ENCODE measurements around the gene MRPL19. TPM values are rescaled to one million over a fixed set of nuclear protein-coding genes. Genes with fewer than 3 reads are reported as not detected.

Gene MRPL19
- total and polyA plus RNA-seq, 2 of the 13 experiments (the other 11 are each of a cell fraction or from before 2014, with no cell fraction given), result 43.2 to 163 TPM

DNA sequence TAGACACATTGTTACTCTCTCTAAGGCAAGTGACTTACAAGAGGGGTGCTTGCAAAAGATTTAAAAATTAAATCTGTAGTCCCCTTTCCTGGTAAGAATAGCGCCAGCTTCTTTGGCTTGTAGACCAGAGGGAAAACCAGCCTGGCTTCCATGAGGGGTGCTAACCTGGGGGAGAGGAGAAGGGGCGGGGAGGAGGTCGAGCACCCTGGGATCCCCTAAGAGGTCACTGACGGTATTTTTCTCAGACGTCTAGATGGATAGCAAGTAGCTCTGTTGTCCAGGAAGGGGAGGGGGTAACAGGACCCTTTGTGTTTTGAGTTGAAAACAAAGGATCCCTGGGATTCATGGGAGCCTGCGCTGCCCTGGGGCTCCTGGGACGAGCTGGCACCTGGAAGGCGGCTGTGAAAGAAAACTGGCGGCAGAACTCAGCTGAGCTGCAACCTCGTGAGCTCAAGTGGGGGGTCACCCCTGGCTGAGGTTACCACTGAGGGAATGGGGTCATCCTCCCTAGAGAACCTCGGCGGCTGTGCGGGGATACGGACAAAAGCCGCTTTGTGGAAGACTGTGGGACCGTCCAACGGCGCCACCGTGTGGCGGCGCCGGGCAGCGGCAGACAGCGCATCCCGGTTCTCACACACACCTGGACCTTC is 37.8 kb upstream of the MRPL19 start (continued):
- TF ChIP-seq, protein P1, sequence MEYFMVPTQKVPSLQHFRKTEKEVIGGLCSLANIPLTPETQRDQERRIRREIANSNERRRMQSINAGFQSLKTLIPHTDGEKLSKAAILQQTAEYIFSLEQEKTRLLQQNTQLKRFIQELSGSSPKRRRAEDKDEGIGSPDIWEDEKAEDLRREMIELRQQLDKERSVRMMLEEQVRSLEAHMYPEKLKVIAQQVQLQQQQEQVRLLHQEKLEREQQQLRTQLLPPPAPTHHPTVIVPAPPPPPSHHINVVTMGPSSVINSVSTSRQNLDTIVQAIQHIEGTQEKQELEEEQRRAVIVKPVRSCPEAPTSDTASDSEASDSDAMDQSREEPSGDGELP (IDR thresholded peaks at IDR 0.05; ENCODE audit: borderline replicate concordance, low read depth), result 0 out of 2 replicates have a peak, but pooled peaks have one; percentile 47
- TF ChIP-seq ZNF768 (CRISPR knock-in tag; IDR thresholded peaks at IDR 0.05) (peak; percentile 54; the same call in 1 of the 2 replicates), KDM2A (CRISPR knock-in tag; IDR thresholded peaks at IDR 0.05; ENCODE audit: borderline replicate concordance, low read depth) (peak; percentile 82; the same call in 1 of the 2 replicates), PHF8 (CRISPR knock-in tag; IDR thresholded peaks at IDR 0.05) (0 out of 2 replicates have a peak, but pooled peaks have one; percentile 36), SAP130 (CRISPR knock-in tag; IDR thresholded peaks at IDR 0.05; ENCODE audit: low read depth) (peak; percentile 36; the same call in 1 of the 2 replicates), AGO2 (optimal IDR thresholded peaks at IDR 0.05; ENCODE audit: low read depth, low read length) (no peak), GZF1 (CRISPR knock-in tag; IDR thresholded peaks at IDR 0.05) (0 out of 2 replicates have a peak, but pooled peaks have one; percentile 30), ZNF274 (CRISPR knock-in tag; IDR thresholded peaks at IDR 0.05) (peak; percentile 91; the same call in 1 of the 2 replicates), TCF12 (IDR thresholded peaks at IDR 0.05) (no peak), TCF12 (CRISPR knock-in tag; IDR thresholded peaks at IDR 0.05) (0 out of 2 replicates have a peak, but pooled peaks have one; percentile 52), HOXA3 (CRISPR knock-in tag; IDR thresholded peaks at IDR 0.05) (peak; percentile 32; the same call in 1 of the 2 replicates), ARHGAP35 (CRISPR knock-in tag; IDR thresholded peaks at IDR 0.05; ENCODE audit: borderline replicate concordance) (peak; percentile 82; the same call in 1 of the 2 replicates), ZNF772 (CRISPR knock-in tag; IDR thresholded peaks at IDR 0.05) (peak; percentile 83)
- TF ChIP-seq, protein P2, sequence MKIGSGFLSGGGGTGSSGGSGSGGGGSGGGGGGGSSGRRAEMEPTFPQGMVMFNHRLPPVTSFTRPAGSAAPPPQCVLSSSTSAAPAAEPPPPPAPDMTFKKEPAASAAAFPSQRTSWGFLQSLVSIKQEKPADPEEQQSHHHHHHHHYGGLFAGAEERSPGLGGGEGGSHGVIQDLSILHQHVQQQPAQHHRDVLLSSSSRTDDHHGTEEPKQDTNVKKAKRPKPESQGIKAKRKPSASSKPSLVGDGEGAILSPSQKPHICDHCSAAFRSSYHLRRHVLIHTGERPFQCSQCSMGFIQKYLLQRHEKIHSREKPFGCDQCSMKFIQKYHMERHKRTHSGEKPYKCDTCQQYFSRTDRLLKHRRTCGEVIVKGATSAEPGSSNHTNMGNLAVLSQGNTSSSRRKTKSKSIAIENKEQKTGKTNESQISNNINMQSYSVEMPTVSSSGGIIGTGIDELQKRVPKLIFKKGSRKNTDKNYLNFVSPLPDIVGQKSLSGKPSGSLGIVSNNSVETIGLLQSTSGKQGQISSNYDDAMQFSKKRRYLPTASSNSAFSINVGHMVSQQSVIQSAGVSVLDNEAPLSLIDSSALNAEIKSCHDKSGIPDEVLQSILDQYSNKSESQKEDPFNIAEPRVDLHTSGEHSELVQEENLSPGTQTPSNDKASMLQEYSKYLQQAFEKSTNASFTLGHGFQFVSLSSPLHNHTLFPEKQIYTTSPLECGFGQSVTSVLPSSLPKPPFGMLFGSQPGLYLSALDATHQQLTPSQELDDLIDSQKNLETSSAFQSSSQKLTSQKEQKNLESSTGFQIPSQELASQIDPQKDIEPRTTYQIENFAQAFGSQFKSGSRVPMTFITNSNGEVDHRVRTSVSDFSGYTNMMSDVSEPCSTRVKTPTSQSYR (CRISPR knock-in tag; IDR thresholded peaks at IDR 0.05; ENCODE audit: borderline replicate concordance), result peak; percentile 33; the same call in 1 of the 2 replicates
- TF ChIP-seq, protein P3, sequence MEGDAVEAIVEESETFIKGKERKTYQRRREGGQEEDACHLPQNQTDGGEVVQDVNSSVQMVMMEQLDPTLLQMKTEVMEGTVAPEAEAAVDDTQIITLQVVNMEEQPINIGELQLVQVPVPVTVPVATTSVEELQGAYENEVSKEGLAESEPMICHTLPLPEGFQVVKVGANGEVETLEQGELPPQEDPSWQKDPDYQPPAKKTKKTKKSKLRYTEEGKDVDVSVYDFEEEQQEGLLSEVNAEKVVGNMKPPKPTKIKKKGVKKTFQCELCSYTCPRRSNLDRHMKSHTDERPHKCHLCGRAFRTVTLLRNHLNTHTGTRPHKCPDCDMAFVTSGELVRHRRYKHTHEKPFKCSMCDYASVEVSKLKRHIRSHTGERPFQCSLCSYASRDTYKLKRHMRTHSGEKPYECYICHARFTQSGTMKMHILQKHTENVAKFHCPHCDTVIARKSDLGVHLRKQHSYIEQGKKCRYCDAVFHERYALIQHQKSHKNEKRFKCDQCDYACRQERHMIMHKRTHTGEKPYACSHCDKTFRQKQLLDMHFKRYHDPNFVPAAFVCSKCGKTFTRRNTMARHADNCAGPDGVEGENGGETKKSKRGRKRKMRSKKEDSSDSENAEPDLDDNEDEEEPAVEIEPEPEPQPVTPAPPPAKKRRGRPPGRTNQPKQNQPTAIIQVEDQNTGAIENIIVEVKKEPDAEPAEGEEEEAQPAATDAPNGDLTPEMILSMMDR (CRISPR knock-in tag; IDR thresholded peaks at IDR 0.05), result peak; percentile 99
- TF ChIP-seq, protein P4, sequence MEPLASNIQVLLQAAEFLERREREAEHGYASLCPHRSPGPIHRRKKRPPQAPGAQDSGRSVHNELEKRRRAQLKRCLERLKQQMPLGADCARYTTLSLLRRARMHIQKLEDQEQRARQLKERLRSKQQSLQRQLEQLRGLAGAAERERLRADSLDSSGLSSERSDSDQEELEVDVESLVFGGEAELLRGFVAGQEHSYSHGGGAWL (CRISPR knock-in tag; IDR thresholded peaks at IDR 0.05), result peak; percentile 36; the same call in 1 of the 2 replicates
- TF ChIP-seq, protein P5, sequence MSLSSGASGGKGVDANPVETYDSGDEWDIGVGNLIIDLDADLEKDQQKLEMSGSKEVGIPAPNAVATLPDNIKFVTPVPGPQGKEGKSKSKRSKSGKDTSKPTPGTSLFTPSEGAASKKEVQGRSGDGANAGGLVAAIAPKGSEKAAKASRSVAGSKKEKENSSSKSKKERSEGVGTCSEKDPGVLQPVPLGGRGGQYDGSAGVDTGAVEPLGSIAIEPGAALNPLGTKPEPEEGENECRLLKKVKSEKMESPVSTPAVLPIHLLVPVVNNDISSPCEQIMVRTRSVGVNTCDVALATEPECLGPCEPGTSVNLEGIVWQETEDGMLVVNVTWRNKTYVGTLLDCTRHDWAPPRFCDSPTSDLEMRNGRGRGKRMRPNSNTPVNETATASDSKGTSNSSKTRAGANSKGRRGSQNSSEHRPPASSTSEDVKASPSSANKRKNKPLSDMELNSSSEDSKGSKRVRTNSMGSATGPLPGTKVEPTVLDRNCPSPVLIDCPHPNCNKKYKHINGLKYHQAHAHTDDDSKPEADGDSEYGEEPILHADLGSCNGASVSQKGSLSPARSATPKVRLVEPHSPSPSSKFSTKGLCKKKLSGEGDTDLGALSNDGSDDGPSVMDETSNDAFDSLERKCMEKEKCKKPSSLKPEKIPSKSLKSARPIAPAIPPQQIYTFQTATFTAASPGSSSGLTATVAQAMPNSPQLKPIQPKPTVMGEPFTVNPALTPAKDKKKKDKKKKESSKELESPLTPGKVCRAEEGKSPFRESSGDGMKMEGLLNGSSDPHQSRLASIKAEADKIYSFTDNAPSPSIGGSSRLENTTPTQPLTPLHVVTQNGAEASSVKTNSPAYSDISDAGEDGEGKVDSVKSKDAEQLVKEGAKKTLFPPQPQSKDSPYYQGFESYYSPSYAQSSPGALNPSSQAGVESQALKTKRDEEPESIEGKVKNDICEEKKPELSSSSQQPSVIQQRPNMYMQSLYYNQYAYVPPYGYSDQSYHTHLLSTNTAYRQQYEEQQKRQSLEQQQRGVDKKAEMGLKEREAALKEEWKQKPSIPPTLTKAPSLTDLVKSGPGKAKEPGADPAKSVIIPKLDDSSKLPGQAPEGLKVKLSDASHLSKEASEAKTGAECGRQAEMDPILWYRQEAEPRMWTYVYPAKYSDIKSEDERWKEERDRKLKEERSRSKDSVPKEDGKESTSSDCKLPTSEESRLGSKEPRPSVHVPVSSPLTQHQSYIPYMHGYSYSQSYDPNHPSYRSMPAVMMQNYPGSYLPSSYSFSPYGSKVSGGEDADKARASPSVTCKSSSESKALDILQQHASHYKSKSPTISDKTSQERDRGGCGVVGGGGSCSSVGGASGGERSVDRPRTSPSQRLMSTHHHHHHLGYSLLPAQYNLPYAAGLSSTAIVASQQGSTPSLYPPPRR (CRISPR knock-in tag; IDR thresholded peaks at IDR 0.05; ENCODE audit: borderline replicate concordance), result peak; percentile 66
- TF ChIP-seq, protein P6, sequence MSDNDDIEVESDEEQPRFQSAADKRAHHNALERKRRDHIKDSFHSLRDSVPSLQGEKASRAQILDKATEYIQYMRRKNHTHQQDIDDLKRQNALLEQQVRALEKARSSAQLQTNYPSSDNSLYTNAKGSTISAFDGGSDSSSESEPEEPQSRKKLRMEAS (IDR thresholded peaks at IDR 0.05), result peak; percentile 55

Measured in HepG2 (cell line).